ENCODE measurements around the gene ADH1C.
"Not testable (repeated sequence)": the region's sequence is repeated elsewhere in the genome, so short reads cannot be mapped to it uniquely, and the experiment has no call there.

The ADH1C gene

DNA sequence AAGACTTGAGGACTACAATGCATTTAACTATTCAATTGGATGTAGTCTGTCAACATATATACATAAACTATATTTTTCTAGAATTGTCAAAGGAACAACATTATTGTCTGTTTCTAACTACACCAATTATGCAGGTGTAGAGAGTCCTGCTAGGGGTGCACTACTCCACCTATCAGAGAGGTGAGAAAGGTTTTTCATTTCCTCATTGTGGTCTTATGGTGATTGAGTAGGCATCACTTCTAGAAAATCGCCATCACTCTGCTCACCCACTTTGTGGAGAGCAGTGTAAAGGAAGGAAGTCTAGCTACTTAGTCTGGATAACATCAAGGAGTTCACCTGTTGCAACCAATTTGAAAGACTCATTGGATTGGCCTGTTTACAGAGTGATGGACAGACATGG is 4.4 kb upstream of the ADH1C start:
- DNase-seq: no peak

- DNase-seq: not testable (repeated sequence)
Measured at GRCh38 chr4:99356149-99356548, 3.6 kb upstream of the ADH1C start.

DNA sequence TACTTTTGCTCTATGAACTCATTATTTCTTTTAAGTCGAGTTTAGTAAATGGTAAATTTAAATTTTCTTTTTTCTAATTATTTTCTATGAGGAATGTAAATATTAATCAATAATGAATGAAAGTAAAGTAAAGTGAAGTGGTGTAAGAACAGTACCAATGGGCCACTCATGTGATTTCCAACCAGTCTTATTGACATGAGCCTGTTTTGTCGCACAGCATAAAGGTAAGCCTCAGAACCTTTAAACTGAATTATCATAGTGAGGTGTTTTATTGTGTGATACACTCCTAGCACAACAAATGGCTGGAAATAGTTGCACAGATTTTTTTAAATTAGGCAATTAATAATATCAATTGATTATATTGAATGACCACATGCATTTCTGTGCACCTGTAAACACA is 1.1 kb downstream of the ADH1C start:
- DNase-seq: no peak

DNA sequence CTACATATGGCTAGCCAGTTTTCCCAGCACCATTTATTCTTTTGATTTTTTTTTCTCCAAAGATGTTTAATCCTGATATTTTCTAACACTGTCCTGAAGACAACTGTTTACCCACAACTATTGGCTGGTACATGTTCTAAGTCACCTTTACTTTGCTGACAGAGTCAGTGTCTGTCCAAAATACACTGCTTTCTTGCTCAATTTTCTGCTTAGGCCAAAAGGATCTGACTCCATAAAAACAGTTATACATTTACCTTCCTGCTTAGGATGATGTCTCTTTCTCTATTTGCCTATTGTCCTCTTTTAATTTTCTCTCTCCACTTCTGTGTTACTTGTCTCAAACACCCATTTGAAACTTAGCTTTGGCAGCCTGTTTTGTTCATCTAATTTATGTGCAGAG is 3.2 kb downstream of the ADH1C start:
- no peak for DNase-seq

GRCh38 chr4:99342624-99343023 is 9.9 kb downstream of the ADH1C start:
- not testable (repeated sequence) for DNase-seq

GRCh38 chr4:99341426-99341825 is 11.1 kb downstream of the ADH1C start:
- DNase-seq: no peak

GRCh38 chr4:99339172-99339571 is 13.4 kb downstream of the ADH1C start:
- no peak for DNase-seq

- DNase-seq: no peak
Measured at GRCh38 chr4:99336553-99336952, 16.0 kb downstream of the ADH1C start.

DNA sequence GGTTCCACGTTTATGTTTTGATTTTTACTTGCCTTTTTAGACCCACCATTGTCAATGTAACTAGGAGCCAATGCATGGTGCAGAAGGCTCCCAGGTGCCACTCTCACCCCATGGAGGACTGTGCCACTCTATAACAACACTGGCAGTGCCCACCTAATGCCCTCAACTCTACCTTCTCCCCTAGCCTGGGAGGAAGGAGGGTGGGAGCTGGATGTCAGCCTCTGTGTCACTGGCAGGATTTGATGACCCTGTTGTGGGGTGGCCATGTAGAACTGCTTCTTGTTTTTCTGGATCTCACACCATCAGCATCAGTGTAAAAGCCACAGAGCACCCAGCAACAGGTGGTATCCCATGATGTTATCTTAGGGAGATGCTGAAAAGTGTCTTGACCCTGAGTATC is 17.7 kb downstream of the ADH1C start:
- DNase-seq: no peak

- DNase-seq: no peak
Measured at GRCh38 chr4:99330648-99331047, 21.9 kb downstream of the ADH1C start.

- DNase-seq: no peak
Measured at GRCh38 chr4:99329876-99330275, 22.7 kb downstream of the ADH1C start.

DNA sequence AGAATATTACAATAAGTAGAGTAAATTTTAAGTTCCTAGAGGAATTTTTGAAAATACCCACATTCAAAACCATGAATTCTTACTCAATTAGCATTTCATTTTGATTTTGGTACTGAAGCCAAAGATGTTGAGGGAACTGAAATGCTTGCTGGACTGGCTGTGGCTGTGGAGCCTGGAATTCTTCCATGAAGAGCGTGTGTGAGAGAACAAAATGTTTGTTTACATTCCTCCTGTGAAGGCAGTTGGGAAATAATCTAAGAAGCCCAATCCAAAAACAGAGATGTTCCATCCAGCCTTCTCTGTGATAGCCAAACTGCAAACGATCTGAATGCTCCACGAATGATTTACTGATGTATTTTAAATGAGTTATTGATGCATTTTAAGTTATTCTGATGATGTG is 27.6 kb downstream of the ADH1C start:
- DNase-seq: no peak

GRCh38 chr4:99324361-99324760 is 28.2 kb downstream of the ADH1C start:
- DNase-seq: no peak

DNA sequence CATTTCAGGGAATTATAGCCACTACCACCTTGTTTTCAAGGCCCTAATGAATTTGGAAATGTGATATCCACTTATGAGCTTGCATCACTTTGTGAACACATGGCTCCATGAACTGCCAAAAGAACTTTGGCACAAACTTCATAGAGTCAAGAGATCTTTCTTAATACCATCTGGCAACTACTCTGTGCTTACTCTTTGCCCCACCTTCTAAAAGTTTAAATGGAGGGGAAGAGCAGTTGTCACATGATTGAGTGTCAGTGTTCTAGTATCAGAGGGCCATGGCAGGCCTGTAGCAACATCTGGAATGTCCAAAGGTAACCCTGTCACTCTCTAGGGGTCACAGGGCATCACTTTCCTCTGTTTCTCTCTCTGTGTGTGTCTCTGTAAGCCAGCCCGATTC is 28.8 kb downstream of the ADH1C start:
- no peak for DNase-seq

- DNase-seq: no peak
Measured at GRCh38 chr4:99321241-99322191, 31.0 kb downstream of the ADH1C start, which contains the start of gene ADH1B. Gene ADH1B (minus strand): TSS chr4:99321401. CDS start chr4:99321331, 70 bp downstream.

- not testable (repeated sequence) for DNase-seq
Measured at GRCh38 chr4:99317811-99318210, 34.7 kb downstream of the ADH1C start.

DNA sequence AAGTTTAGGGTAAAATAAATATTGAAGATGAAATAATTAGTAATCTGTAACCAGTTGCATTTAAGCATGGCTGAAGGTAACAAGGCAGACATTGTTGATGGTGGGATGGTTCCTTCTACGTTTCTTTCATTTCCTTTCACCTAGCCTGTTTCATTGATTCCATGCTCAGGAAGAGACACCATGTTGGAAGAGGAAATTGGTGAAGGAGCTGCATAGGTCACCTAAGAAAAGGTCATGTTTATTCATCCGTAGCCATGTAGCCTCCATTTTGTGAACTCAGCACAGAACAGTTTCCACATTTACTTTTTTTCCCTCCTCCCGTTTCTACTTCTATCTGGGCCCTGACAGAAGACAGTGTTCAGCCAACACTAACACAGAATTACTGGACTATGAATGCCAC is 35.2 kb downstream of the ADH1C start:
- no peak for DNase-seq

- no peak for DNase-seq
Measured at GRCh38 chr4:99315839-99316238, 36.7 kb downstream of the ADH1C start.

DNA sequence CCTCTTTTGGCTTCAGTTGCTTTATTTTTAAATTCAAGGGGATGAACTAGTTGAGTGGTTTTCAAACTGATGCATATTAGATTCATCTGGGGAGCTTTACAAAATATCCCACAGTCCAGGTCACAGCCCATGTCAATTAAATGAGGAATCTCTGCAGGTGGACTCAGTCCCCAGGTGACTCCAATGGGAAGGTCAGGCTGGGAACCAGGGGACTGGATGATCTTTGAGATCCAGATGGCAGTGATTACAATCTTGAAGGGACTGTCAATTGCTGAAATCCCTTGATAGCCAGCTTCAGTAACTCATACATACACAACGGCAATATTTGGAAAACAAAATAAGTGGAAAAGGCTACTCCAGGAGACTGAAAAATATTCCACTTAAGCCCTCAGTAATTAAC is 38.3 kb downstream of the ADH1C start:
- DNase-seq: no peak

DNA sequence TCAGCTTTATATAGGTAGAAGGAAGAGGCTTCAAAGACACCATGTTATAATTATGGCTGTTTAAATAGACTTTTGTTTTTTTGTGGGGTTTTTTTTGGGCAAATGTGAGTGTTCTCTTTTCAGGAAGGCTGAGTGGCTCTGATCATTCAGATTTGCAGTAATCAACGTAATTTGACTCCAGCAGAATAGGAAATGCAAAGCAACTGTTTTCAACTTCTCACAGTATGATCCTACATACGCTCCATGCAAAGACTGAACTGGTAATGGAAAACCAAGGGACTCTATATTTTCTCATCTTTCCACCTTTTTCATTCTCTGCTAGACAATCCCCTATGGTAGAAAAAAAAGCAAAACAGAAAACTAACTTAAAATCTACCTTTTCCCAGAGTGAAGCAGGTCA is 42.2 kb downstream of the ADH1C start:
- DNase-seq: no peak

DNA sequence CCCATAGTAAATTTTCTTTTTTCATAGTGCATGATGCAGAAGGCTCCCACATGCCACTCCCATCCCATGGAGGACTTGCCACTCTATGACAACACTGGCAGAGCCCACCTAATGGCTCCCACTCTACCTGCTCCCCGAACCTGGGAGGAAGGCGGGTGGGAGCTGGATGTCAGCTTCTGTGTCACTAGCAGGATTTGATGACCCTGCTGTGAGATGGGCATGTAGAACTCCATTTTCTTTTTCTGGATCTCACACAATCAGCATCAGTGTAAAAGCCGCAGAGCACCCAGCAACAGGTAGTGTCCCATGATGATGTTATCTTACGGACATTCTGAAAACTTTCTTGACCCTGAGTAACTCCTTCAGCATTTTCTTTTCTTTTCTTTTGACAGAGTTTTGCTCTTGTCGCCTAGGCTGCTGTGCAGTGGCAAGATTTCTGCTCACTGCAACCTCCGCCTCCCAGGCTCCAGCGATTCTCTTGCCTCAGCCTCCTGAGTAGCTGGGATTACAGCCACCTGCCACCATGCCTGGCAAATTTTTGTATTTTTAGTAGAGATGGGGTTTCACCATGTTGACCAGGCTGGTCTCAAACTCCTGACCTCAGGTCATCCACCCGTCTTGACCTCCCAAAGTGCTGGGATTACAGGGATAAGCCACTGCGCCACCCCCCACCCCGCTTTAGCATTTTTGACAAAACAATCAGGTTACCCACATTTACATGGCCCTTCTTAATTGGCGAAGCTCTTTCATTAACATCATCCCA is 46.7 kb downstream of the ADH1C start:
- DNase-seq: no peak

DNA sequence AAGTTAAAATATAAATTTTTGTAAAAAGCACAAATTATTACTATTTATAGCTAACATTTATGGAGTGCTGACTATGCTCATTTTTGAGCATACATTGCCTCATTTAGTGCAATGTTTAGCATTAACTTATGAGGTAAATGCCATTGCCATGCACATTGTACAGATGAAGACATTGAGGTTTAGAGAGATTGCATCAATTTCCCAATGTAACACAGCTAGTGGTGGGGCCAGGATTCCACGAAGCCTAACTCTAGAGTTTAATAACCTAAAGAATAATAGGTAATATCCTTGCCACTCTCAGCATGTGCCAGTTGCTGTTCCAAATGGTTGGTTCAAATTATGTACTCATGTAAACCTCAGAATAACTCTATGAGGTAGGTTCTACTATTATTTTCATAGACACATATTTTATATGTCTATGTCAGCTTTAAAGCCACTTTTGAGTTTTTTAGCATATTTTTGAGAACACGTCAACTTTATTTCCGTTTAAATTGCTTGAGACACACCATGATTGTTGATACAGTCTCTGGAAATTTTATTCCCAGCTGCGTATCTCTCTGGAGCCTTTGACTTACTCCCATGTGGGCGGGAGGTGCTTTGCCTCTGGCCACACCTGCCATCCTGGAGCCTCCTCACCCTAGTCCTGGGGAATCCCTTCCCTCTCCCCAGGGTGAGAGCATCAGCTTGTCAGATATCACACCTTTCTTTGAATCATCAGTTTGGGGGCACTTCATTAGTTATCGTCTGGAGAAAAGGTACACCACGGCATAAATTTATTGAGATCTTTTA is 51.0 kb downstream of the ADH1C start:
- no peak for DNase-seq

GRCh38 chr4:99300934-99301333 is 51.6 kb downstream of the ADH1C start:
- no peak for DNase-seq
